Thyroid gland (tissue), 4 donors: ENCODE results near the gene FAXDC2.

Experiments
- CTCF ChIP-seq, 6 experiments: fragments of 200-600 bp in 3 of 6; fragments of 450-650 bp in 3 of 6; sonication (generic) in 3 of 6; IDR thresholded peaks; one replicate each; pipeline ENCODE4 v1.5.1; 2016 to 2019; ENCODE audit warnings: antibody characterized with exemption in 6 of 6, mild to moderate bottlenecking in 2 of 6, inconsistent platforms in 1 of 6, moderate library complexity in 1 of 6
- POLR2A ChIP-seq, 2 donors: fragments of 450-650 bp; IDR thresholded peaks; one replicate each; pipeline ENCODE4 v1.6.1; 2017; ENCODE audit warnings: antibody characterized with exemption in 2 of 2, mild to moderate bottlenecking in 2 of 2, moderate library complexity in 1 of 2

DNA sequence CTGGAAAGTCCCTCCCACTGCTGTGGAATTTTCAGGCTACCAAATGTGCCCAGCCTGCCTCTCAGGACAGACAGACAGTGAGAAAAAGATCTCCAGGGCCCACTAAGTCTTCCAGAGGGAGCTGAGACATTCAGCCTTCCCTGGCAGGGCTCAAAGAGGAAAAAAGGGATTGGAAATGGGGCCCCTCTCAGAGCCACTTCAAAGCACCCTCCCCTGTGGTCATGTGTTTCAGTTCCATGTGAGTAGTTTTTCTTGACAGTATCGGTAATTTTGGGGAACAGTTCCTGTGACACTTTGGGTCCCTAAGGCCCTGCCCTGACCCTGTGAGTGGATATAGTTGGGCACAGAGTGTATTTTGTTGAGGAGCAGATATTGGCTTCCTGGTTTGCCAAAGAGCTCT lies 70.3 kb downstream of the FAXDC2 start:
- TF ChIP-seq CTCF (IDR thresholded peaks at IDR 0.05) (no peak), POLR2A (IDR thresholded peaks at IDR 0.05) (no peak)
